ENCODE measurements around the gene AFF2.

- TF ChIP-seq POLR2A (IDR thresholded peaks at IDR 0.05) (no peak), POLR2AphosphoS5 (IDR thresholded peaks at IDR 0.05; ENCODE audit: insufficient read depth in 1 of 2, low read depth in 1 of 2) (no peak)
Observed at GRCh38 chrX:148541584-148541940, 41.1 kb downstream of the AFF2 start.
